Prostate gland (tissue), 2 donors: ENCODE data around the gene TIMM9. TPM values are rescaled to one million over a fixed set of nuclear protein-coding genes. Genes with fewer than 3 reads are reported as not detected.

Source experiments
- DNase-seq: peaks from one replicate; pipeline ENCODE4 v3.0.0-alpha.2; 2019; ENCODE audit warnings: low spot score
- H3K27ac ChIP-seq, 2 donors: fragments of 200-600 bp; sonication (generic); 2 replicates each; pipeline ENCODE4 v1.5.1; 2017 to 2019
- H3K27me3 ChIP-seq: fragments of 200-600 bp; sonication (generic); replicated peaks from 2 replicates; pipeline ENCODE4 v1.5.1; 2019; ENCODE audit not compliant: insufficient read depth
- H3K36me3 ChIP-seq, 2 donors: fragments of 200-600 bp; sonication (generic); 1 replicate in 1 of 2; 2 replicates in 1 of 2; pipeline versions ENCODE4 v1.5.1 to v1.8.1; 2017 to 2019
- H3K4me1 ChIP-seq: fragments of 200-600 bp; sonication (generic); replicated peaks from 2 replicates; pipeline ENCODE4 v1.5.1; 2019
- H3K4me3 ChIP-seq, 2 donors: fragments of 200-600 bp; sonication (generic); 2 replicates each; pipeline ENCODE4 v1.5.1; 2017 to 2019
- H3K9me3 ChIP-seq: fragments of 200-600 bp; sonication (generic); 2 replicates; pipeline ENCODE4 v1.5.1; 2017
- POLR2A ChIP-seq: fragments of 450-650 bp; IDR thresholded peaks from one replicate; pipeline ENCODE4 v1.6.1; 2016; ENCODE audit warnings: antibody characterized with exemption, mild to moderate bottlenecking
- POLR2AphosphoS5 ChIP-seq: sonication (generic); formaldehyde crosslinking; IDR thresholded peaks from one replicate; pipeline ENCODE4 v1.6.1; 2017; ENCODE audit warnings: antibody characterized with exemption
- WGBS: methylation state at CpG from one replicate; pipeline ENCODE4 v1.1.5; 2018; 5-methylcytosine and 5-hydroxymethylcytosine counted together
- intact Hi-C: fragments of 100-400 bp; cut with DNase I; formaldehyde crosslinking; loops from one replicate; pipeline ENCODE4 v1.14.2; 2022
- total RNA-seq, 2 donors: library from RNA; depleted of rRNA; stranded (reverse); fragments of >200 nt; gene quantifications; one replicate each; pipeline ENCODE4 v1.1.0, GENCODE V29; 2016
- TF ChIP-seq, protein P1 (sequence below), 4 experiments: fragments of 200-600 bp in 2 of 4; fragments of 450-650 bp in 2 of 4; sonication (generic) in 2 of 4; IDR thresholded peaks; 1 replicate in 3 of 4; 2 replicates in 1 of 4; pipeline ENCODE4 v1.5.1; 2016 to 2019; ENCODE audit warnings: antibody characterized with exemption in 4 of 4, mild to moderate bottlenecking in 2 of 4, moderate library complexity in 2 of 4

The TIMM9 gene
- total RNA-seq, 2 donors from 2014 or later = 50.4 to 51.4 TPM

DNA sequence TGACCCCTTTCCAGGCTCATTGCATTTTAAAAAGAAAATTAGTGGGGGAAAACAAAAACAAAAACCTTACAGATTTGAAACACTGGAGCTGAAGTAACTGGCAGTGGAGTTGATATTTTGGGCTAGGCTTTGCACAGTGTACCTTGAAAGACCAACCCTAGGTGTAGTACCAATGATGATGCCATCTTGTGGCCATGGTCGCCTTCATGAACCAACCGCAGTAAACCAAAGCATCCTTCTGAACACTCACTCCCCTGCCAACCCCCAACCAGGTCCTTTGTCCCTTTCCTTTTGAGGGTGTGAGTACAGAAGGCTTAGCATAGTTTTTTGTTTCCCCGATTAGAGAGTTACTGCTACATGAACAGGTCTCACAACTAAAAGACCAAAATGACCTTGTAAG, 25.7 kb downstream of the TIMM9 start:
- Histone ChIP-seq H3K4me3 (no peak overlapping the region), H3K36me3 (no peaks in the 10 kb centered on the region), H3K27ac (no peak overlapping the region), H3K9me3 (no peaks in the 10 kb centered on the region), H3K27me3 (no peaks in the 10 kb centered on the region), H3K4me1 (no peaks in the 10 kb centered on the region)
- 88% methylated on average over 3 of the region's 3 CpGs for WGBS
- TF ChIP-seq, protein P1, sequence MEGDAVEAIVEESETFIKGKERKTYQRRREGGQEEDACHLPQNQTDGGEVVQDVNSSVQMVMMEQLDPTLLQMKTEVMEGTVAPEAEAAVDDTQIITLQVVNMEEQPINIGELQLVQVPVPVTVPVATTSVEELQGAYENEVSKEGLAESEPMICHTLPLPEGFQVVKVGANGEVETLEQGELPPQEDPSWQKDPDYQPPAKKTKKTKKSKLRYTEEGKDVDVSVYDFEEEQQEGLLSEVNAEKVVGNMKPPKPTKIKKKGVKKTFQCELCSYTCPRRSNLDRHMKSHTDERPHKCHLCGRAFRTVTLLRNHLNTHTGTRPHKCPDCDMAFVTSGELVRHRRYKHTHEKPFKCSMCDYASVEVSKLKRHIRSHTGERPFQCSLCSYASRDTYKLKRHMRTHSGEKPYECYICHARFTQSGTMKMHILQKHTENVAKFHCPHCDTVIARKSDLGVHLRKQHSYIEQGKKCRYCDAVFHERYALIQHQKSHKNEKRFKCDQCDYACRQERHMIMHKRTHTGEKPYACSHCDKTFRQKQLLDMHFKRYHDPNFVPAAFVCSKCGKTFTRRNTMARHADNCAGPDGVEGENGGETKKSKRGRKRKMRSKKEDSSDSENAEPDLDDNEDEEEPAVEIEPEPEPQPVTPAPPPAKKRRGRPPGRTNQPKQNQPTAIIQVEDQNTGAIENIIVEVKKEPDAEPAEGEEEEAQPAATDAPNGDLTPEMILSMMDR (IDR thresholded peaks at IDR 0.05) = no peak
- no peak for TF ChIP-seq POLR2AphosphoS5
- TF ChIP-seq POLR2A = no peak
- no peak for DNase-seq
- intact Hi-C loops = no loop called here

DNA sequence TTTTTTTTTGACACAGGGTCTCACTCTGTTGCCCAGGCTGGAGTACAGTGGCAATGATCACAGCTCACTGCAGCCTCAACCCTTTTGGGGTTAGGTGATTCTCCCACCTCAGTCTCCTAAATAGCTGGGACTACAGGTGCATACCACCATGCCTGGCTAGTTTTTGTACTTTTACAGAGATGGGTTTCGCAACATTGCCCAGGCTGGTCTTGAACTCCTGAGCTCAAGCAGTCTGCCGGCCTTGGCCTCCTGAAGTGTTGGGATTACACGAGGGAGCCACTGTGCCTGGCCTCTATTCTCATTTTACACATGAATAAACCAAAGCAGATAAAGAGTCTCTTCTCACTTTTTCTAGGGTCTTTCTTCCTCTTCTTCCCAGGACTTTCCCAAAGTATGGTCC, 28.4 kb downstream of the TIMM9 start:
- no peaks in the 10 kb centered on the region for H3K36me3 ChIP-seq
- TF ChIP-seq POLR2A (no peak), POLR2AphosphoS5 (no peak)
- TF ChIP-seq, protein P1 (IDR thresholded peaks at IDR 0.05) = no peak
- intact Hi-C loops = no loop called here
- no peak overlapping the region for H3K27ac ChIP-seq
- H3K27me3 ChIP-seq = no peaks in the 10 kb centered on the region
- H3K9me3 ChIP-seq = no peaks in the 10 kb centered on the region
- WGBS = 87% methylated on average over 3 of the region's 3 CpGs
- H3K4me1 ChIP-seq = no peaks in the 10 kb centered on the region
- DNase-seq = no peak
- H3K4me3 ChIP-seq = no peak overlapping the region

GRCh38 chr14:58398495-58398894, 28.8 kb downstream of the TIMM9 start:
- TF ChIP-seq POLR2AphosphoS5 (no peak), POLR2A (no peak)
- TF ChIP-seq, protein P1 (IDR thresholded peaks at IDR 0.05) = no peak
- intact Hi-C loops = no loop called here

DNA sequence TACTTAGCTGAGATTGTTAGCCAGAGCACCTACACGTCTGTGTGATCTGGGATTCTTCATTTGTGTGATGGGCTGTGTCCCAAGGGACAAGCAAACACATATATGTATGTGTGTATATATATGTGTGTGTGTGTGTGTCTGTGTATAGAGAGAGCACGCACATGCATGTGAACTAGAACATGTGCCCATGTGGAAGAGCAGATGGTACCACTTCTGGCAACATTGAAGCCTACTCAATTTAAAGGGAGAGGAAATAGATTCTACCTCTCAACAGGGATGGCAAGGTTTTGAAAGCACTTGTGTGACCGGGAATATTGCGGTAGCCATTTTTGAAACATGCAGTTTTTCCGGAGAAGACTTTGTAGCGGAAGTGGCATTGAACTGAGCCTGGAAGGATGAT, 30.2 kb downstream of the TIMM9 start:
- no peaks in the 10 kb centered on the region for H3K4me1 ChIP-seq
- H3K27me3 ChIP-seq = no peaks in the 10 kb centered on the region
- no peak for TF ChIP-seq POLR2A
- TF ChIP-seq POLR2AphosphoS5 = no peak
- TF ChIP-seq, protein P1 (IDR thresholded peaks at IDR 0.05) = no peak
- no peak overlapping the region for H3K4me3 ChIP-seq
- H3K27ac ChIP-seq = no peak overlapping the region
- no peaks in the 10 kb centered on the region for H3K9me3 ChIP-seq
- no peak for DNase-seq
- intact Hi-C loops = no loop called here
- 90% methylated on average over 6 of the region's 6 CpGs for WGBS
- no peaks in the 10 kb centered on the region for H3K36me3 ChIP-seq

More at GRCh38 chr14:58398495-58398894, 28.8 kb downstream of the TIMM9 start:
- Histone ChIP-seq H3K9me3 (no peaks in the 10 kb centered on the region), H3K27me3 (no peaks in the 10 kb centered on the region), H3K4me3 (no peak overlapping the region), H3K27ac (no peak overlapping the region), H3K4me1 (no peaks in the 10 kb centered on the region), H3K36me3 (no peaks in the 10 kb centered on the region)
- no peak for DNase-seq
